Gastroesophageal sphincter (tissue), 3 donors: ENCODE data around the gene CDC23.

Experiments
- CTCF ChIP-seq, 4 experiments: fragments of 200-600 bp in 2 of 4; fragments of 450-650 bp in 2 of 4; sonication (generic) in 1 of 4; IDR thresholded peaks; one replicate each; pipeline ENCODE4 v1.5.1; 2017 to 2019; ENCODE audit warnings: antibody characterized with exemption in 4 of 4, mild to moderate bottlenecking in 2 of 4, moderate library complexity in 2 of 4
- EP300 ChIP-seq: sonication (generic); formaldehyde crosslinking; IDR thresholded peaks from one replicate; pipeline ENCODE4 v1.6.1; 2017; ENCODE audit warnings: antibody characterized with exemption, mild to moderate bottlenecking
- POLR2A ChIP-seq, 2 donors: fragments of 450-650 bp; IDR thresholded peaks; one replicate each; pipeline ENCODE4 v1.6.1; 2017; ENCODE audit warnings: antibody characterized with exemption in 2 of 2, mild to moderate bottlenecking in 2 of 2, moderate library complexity in 1 of 2
- POLR2AphosphoS5 ChIP-seq: sonication (generic); formaldehyde crosslinking; IDR thresholded peaks from one replicate; pipeline ENCODE4 v1.6.1; 2017; ENCODE audit warnings: antibody characterized with exemption

DNA sequence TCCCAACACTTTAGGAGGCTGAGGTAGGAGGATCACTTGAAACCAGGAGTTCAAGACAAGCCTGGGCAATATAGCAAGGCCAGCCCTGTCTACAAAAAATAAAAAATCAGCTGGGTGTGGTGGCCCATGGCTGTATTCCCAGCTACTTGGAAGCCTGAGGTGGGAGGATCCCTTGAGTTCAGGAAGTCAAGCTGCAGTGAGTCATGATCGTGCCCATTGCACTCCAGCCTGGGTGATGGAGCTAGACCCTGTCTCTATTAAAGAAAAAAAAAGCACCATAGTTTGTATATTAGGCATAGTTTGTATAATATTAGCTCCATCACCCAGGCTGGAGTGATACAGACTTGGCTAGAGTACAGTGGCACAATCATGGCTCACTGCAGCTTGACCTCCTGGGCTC is 64.3 kb downstream of the CDC23 start:
- TF ChIP-seq CTCF (IDR thresholded peaks at IDR 0.05) (no peak), EP300 (no peak), POLR2A (IDR thresholded peaks at IDR 0.05) (no peak), POLR2AphosphoS5 (no peak)
